Measurements from ENCODE around the gene NEU1. TPM values are rescaled to one million over a fixed set of nuclear protein-coding genes. Genes with fewer than 3 reads are reported as not detected.
"Not testable (repeated sequence)": the region's sequence is repeated elsewhere in the genome, so short reads cannot be mapped to it uniquely, and the experiment has no call there.

The NEU1 gene
- total RNA-seq, 1 experiment from 2014 or later: 56.2 TPM

DNA sequence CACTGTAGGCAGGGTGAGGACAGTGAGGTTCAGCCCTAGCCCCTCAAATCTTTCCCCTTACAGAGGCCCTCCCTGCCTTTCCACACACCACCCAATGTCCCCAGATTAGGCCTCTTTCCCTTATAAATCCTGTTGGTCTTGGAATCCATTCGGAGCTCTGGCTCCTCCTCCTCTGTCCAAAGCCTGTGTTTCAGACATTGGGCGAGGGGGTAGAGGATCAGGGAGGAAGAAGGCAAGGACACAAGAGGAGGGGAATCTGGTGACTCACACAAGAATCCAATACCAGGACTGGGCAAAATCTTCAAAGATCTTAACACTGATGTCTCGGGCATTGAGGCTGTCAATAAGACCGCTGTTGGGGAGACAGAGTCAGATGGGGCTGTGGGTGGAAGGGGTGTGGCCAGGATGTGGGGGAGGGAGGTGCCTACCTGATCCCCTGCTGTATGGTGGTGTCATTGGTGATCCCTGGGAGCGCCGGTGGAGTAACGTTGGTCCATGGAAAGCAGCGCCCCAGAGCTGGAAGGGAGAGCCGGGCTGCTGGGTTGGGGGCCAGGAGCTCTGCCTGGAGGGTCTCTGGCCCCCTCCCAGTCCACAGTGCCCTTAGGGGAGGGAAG, 8.5 kb upstream of the NEU1 start:
- H3K4me3 ChIP-seq (ENCODE audit: insufficient read depth, low read depth, low read length): no peak overlapping the region
- DNase-seq: peak; percentile 74
- H3K27me3 ChIP-seq (ENCODE audit: control insufficient read depth, insufficient read depth, low read length): no peaks in the 10 kb centered on the region
- no peaks in the 10 kb centered on the region for H3K36me3 ChIP-seq (replicated peaks; ENCODE audit: control insufficient read depth, insufficient read depth, low read length)

DNA sequence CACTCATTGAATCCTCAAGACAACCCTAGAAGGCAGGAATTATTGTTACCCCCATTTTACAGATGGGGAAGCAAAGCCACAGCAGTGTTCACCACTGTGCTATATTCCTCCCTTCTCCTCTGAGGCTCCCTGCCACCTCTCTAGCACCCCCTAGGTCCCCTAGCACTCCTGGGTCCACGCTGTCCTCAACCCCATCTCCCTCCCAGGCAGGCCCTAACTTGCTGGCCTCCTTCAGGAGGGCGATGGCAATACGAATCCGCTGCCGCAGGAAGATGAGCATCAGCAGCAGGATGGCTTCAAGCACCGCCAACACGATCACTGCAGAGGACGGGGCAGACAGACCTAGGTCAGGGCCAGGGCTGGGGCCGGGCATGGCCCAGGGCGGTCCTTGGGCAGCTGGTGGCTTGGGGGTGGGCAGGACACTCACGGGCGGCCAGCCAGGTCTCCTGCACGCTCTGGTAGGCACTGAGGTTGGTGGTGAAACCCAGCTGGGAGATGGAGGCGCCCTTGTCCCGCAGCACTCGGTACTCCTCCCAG, 7.8 kb upstream of the NEU1 start:
- Histone ChIP-seq H3K27me3 (ENCODE audit: control insufficient read depth, insufficient read depth, low read length) (no peaks in the 10 kb centered on the region), H3K36me3 (replicated peaks; ENCODE audit: control insufficient read depth, insufficient read depth, low read length) (no peaks in the 10 kb centered on the region), H3K4me3 (ENCODE audit: insufficient read depth, low read depth, low read length) (no peak overlapping the region)
- peak; percentile 84 for DNase-seq

DNA sequence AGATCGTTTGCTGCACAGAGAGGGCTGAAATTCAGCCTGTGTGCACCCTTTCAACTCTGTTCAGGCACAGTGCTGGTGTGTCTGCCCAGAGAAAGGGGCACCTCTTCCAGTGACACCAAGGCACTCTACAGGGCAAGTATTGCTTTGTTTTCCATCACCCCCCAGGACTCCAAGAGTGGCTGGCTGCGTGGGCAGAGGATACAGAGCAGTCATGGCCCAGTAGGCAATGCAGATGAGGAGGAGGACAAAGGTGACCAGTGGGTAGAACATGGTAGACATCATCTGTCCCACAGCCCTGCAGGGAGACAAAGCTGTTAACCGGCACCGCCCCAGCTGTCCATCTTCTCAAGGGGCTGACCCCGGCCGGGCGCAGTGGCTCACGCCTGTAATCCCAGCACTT, 6.7 kb upstream of the NEU1 start:
- Histone ChIP-seq H3K27me3 (ENCODE audit: control insufficient read depth, insufficient read depth, low read length) (no peaks in the 10 kb centered on the region), H3K36me3 (replicated peaks; ENCODE audit: control insufficient read depth, insufficient read depth, low read length) (no peaks in the 10 kb centered on the region), H3K4me3 (ENCODE audit: insufficient read depth, low read depth, low read length) (no peak overlapping the region)
- peak; percentile 20 for DNase-seq

DNA sequence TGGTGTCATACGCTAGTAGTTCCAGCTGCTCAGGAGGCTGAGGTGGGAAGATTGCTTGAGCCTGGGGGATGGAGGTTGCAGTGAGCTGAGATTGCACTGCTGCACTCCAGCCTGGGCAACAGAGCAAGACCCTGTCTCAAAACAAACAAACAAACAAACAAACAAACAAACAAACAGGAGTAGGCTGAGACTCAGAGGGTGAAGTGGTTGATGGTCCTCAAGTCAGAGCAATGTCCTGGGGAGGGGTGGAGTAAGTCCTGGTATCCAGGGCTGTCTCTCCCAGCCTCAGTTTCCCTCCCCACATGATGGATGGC, 6.0 kb upstream of the NEU1 start:
- not testable (repeated sequence) for H3K27me3 ChIP-seq (ENCODE audit: control insufficient read depth, insufficient read depth, low read length); DNase-seq; H3K36me3 ChIP-seq (replicated peaks; ENCODE audit: control insufficient read depth, insufficient read depth, low read length); H3K4me3 ChIP-seq (ENCODE audit: insufficient read depth, low read depth, low read length)

DNA sequence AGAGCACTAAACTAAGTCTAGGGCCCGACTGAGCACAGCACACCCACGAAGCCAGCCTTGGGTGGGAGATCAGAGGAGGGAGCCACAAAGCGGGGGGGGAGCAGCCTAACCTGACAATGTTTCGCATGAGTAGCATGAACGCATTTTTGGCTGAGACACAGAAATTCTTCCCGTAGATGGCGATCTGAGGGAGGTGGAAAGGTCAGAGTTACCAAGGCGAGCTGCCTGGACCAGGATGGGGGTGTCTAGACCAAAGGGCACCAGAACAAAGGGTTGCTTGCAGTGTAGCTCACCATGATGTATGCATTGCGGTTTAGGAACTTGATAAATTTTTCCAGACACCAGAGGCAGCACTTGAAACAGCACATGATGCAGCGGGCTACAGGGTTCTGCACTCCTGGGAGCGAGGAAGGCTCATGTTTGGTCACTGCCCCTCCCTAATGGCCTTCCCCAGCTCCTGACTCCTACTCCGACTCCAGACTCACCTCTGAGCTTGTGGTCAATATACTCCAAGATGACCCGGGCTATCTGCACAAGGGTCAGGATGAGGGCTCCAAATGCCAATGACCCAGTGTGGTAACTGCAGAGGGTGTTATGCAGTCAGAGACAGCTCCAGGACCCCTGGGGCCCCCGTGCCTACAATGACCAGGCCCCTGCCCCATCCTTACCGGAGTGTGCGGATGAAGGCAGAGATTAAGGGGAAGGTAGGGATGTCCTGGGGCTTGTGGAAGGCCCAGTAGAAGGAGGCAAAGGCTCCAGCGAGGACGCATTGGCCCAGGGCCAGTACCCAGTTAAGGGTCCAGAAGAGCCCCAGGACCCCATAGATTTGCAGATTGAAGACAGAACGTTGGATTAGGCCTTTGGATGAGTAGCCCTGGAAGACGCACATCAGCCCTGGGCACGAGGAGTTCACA, 2.8 kb upstream of the NEU1 start:
- Histone ChIP-seq H3K4me3 (ENCODE audit: insufficient read depth, low read depth, low read length) (no peak overlapping the region), H3K36me3 (replicated peaks; ENCODE audit: control insufficient read depth, insufficient read depth, low read length) (peaks cover 1% of the 10 kb centered on the region; the same call in 1 of the 2 replicates), H3K27me3 (ENCODE audit: control insufficient read depth, insufficient read depth, low read length) (no peaks in the 10 kb centered on the region; the same call in 1 of the 2 replicates)
- peak; percentile 36 for DNase-seq

DNA sequence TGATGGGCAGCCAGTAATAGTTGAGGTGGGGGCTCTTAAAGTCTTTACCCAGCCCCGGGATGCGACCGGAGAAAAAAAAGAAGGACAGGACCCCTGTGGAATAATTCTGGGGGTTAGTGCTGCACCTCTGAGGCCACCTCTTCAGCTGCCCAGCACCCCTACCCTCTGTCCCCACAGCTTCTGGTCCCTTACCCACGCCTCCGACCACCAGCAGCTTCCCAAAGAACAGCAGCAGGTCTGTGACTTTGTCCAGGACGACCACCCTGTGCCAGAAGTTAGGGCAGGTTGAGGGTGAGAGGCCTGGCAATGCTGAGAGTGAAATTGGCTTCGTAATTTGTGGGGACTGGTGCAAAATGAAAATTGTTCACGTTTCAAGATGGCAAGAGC, 2.2 kb upstream of the NEU1 start:
- DNase-seq: peak; percentile 12

DNA sequence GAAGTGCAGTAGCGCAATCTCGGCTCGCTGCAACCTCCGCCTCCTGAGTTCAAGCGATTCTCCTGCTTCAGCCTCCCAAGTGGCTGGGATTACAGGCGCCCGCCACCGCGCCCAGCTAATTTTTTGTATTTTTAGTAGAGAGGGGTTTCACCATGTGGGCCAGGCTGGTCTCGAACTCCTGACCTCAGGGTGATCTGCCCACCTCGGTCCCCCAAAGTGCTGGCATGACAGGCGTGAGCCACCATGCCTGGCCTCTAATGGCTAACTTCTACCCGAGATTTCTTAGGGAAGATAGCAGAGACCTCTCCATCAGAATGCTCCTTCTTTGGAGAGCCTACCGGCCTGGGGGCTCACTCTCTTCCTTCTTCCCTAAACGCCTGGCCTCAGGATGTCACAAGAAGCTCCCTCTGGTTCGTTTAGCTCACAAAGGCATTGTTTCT, 1.5 kb upstream of the NEU1 start:
- not testable (repeated sequence) for H3K36me3 ChIP-seq (replicated peaks; ENCODE audit: control insufficient read depth, insufficient read depth, low read length); H3K27me3 ChIP-seq (ENCODE audit: control insufficient read depth, insufficient read depth, low read length)
- DNase-seq: peak; percentile 30
- peak overlapping the region; percentile 53 for H3K4me3 ChIP-seq (ENCODE audit: insufficient read depth, low read depth, low read length)

More for the DNA sequence above, 2.2 kb upstream of the NEU1 start:
- Histone ChIP-seq H3K4me3 (ENCODE audit: insufficient read depth, low read depth, low read length) (no peak overlapping the region), H3K36me3 (replicated peaks; ENCODE audit: control insufficient read depth, insufficient read depth, low read length) (peaks cover 3% of the 10 kb centered on the region), H3K27me3 (ENCODE audit: control insufficient read depth, insufficient read depth, low read length) (no peaks in the 10 kb centered on the region; the same call in 1 of the 2 replicates)

DNA sequence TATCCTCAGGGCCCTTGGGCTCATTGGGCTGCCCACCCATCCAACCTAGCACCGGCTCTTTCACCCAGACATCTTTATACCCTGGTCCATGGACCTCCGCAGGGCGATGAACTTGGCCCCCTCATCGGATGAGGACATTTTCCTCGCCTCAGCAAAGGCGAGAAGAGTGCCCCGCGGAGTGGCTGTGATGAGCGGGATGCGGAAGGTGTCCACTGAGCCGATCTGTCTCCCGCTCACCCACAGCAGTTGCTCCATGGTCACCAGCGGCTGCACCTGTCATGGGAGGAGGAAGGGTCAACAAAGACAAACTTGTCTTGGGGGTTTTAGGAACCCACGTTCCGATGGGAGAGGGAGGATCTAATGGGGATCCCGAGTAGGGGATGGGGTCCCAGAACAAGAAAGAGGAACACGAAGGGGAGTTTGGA, 690 bp downstream of the NEU1 start:
- no peaks in the 10 kb centered on the region; the same call in 1 of the 2 replicates for H3K27me3 ChIP-seq (ENCODE audit: control insufficient read depth, insufficient read depth, low read length)
- peak overlapping the region; percentile 90 for H3K4me3 ChIP-seq (ENCODE audit: insufficient read depth, low read depth, low read length)
- H3K36me3 ChIP-seq (replicated peaks; ENCODE audit: control insufficient read depth, insufficient read depth, low read length): peaks cover 4% of the 10 kb centered on the region
- peak; percentile 45 for DNase-seq

DNA sequence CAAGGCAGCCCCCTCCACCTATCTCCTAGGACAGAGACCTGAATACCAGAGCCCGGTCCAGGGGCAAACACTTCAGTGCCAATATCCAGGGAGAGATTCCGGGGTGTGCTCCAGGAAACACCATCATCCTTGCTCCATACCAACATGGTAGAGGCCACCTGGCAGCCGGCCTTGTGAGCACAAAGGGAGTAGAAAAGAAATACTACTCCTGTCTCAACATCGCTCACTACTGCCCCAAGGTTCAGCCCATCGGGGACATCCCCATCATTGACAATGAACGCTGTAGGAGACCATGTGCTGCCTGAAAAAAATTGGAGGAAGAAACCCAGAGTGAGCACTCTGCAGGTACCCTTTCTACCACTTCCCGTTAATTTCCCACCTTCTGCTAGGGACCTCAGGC, 1.5 kb downstream of the NEU1 start:
- no peaks in the 10 kb centered on the region; the same call in 1 of the 2 replicates for H3K27me3 ChIP-seq (ENCODE audit: control insufficient read depth, insufficient read depth, low read length)
- DNase-seq: no peak
- peaks cover 4% of the 10 kb centered on the region for H3K36me3 ChIP-seq (replicated peaks; ENCODE audit: control insufficient read depth, insufficient read depth, low read length)
- H3K4me3 ChIP-seq (ENCODE audit: insufficient read depth, low read depth, low read length): no peak overlapping the region

DNA sequence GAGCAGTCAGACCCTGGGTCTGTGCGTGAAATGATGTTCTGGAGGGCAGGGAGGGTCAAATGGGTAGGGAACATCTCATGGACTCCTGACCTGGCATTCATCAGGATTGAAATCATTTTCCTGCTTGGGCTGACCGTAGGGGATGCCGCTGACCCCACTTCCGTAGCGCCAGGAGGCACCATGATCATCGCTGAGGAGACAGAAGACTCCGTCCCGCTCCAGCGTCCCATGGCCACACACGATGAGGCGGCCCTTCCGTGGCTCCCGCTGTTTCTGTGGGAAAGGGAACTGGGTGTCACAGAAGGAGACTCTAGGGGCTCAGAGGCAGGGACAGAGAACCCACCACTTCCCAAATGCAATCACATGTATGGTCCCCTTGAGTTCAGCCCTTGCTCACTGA, 2.3 kb downstream of the NEU1 start:
- Histone ChIP-seq H3K27me3 (ENCODE audit: control insufficient read depth, insufficient read depth, low read length) (no peaks in the 10 kb centered on the region; the same call in 1 of the 2 replicates), H3K4me3 (ENCODE audit: insufficient read depth, low read depth, low read length) (no peak overlapping the region), H3K36me3 (replicated peaks; ENCODE audit: control insufficient read depth, insufficient read depth, low read length) (peaks cover 4% of the 10 kb centered on the region)
- peak; percentile 13 for DNase-seq

DNA sequence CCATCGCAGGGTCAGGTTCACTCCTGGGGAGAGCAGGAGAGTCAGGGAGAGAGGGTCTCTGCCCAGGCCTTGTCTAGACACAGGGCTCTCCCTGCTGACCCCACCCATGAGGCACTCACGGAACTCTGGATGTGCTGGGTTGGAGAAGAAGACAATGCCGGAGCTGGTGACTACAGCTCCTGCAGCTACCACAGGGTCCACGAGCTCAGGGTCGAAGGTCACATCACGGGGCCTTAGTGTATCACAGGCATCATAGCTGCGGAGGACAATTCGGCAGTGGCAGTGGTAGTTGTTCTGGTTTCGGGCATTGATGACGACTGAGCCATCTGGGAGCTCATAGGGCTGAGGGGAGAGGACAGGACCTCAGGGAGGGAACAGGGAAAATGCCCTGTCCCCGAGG, 2.7 kb downstream of the NEU1 start:
- H3K4me3 ChIP-seq (ENCODE audit: insufficient read depth, low read depth, low read length): no peak overlapping the region
- H3K36me3 ChIP-seq (replicated peaks; ENCODE audit: control insufficient read depth, insufficient read depth, low read length): peaks cover 4% of the 10 kb centered on the region
- no peak for DNase-seq
- no peaks in the 10 kb centered on the region; the same call in 1 of the 2 replicates for H3K27me3 ChIP-seq (ENCODE audit: control insufficient read depth, insufficient read depth, low read length)

DNA sequence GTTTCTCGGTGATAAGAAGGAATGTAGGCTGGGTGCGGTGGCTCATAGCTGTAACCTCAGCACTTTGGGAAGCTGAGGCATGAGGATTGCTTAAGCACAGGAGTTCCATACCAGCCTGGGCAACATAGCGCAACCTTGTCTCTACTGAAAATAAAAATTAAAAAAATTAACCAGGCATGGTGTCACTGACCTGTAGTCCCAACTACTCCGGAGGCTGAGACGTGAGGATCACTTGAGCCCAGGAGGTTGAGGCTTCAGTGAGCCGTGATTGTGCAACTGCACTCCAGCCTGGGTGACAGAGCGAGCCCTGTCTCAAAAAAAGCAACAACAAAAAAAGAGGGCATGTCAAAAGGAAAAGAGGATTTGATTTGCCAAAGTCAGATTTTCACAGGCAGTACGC, 3.9 kb downstream of the NEU1 start:
- no peak for DNase-seq
- H3K36me3 ChIP-seq (replicated peaks; ENCODE audit: control insufficient read depth, insufficient read depth, low read length): peaks cover 4% of the 10 kb centered on the region
- no peak overlapping the region for H3K4me3 ChIP-seq (ENCODE audit: insufficient read depth, low read depth, low read length)
- no peaks in the 10 kb centered on the region; the same call in 1 of the 2 replicates for H3K27me3 ChIP-seq (ENCODE audit: control insufficient read depth, insufficient read depth, low read length)

DNA sequence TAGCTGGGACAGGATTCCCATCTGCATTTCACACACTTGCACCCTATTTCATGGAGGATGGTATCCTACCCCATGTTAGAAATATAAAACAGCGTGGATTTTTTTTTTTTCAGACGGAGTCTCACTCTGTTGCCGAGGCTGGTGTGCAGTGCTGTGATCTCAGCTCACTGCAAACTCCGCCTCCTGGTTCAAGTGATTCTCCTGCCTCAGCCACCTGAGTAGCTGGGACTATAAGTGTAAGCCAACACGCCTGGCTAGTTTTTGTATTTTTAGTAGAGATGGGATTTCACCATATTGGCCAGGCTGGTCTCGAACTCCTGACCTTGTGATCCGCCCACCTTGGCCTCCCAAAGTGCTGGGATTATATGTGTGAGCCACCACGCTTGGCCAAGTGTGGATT, 4.8 kb downstream of the NEU1 start:
- not testable (repeated sequence) for H3K27me3 ChIP-seq (ENCODE audit: control insufficient read depth, insufficient read depth, low read length); H3K36me3 ChIP-seq (replicated peaks; ENCODE audit: control insufficient read depth, insufficient read depth, low read length); H3K4me3 ChIP-seq (ENCODE audit: insufficient read depth, low read depth, low read length); DNase-seq

DNA sequence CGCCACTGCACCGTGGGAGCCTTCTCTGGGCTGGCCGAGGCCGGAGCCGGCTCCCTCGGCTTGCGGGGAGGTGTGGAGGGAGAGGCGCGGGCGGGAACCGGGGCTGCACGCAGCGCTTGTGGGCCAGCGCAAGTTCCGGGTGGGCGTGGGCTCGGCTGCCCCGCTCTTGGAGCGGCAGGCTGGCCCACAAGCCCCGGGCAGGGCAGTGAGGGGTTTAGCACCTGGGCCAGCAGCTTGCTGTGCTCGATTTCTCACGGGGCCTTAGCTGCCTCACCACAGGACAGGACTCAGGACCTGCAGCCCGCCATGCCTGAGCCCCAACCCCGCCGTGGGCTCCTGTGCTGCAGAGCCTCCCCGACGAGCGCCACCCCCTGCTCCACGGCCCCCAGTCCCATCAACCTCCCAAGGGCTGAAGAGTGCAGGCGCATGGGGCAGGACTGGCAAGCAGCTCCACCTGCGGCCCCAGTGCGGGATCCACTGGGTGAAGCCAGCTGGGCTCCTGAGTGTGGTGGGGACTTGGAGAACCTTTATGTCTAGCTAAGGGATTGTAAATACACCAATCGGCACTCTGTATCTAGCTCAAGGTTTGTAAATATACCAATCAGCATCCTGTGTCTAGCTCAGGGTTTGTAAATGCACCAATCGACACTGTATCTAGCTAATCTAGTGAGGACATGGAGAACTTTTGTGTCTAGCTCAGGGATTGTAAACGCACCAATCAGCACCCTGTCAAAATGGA, 10.5 kb downstream of the NEU1 start:
- peak overlapping the region; percentile 10; the same call in 1 of the 2 replicates for H3K4me3 ChIP-seq (ENCODE audit: insufficient read depth, low read depth, low read length)
- not testable (repeated sequence) for H3K36me3 ChIP-seq (replicated peaks; ENCODE audit: control insufficient read depth, insufficient read depth, low read length); H3K27me3 ChIP-seq (ENCODE audit: control insufficient read depth, insufficient read depth, low read length)
- DNase-seq: peak; percentile 61

Data from H7 (cell line).